RCC 7860 (cell line): ENCODE results near the gene CCND3.
"Not testable (repeated sequence)": the region's sequence is repeated elsewhere in the genome, so short reads cannot be mapped to it uniquely, and the experiment has no call there.

Source experiments
- DNase-seq: peaks from one replicate; pipeline ENCODE4 v3.0.0-alpha.2; 2015; ENCODE audit warnings: low spot score
- FAIRE-seq: peaks from 2 replicates; lab custom pipeline; 2012; peaks lifted over from hg19 to GRCh38; lab: Jason Lieb, UNC

The CCND3 gene

DNA sequence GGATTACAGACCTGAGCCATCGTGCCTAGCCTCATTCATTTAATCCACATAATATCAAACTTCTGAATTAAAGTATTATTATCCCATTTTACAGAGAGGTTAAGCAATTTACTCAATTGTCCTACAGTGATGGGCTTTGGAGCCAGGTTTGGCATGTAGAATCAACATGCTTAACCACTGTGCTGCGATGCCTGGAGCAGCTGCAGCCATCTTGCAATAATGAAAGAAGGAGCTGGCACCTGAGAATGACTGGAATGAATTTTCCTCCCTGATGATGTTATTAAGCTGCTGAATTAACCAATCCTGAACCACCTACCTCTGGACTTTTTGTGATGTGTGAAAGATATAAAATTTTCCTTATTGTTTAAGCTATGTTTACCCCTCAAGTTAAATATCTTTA lies 13.1 kb upstream of the CCND3 start:
- no peak for FAIRE-seq
- no peak for DNase-seq

DNA sequence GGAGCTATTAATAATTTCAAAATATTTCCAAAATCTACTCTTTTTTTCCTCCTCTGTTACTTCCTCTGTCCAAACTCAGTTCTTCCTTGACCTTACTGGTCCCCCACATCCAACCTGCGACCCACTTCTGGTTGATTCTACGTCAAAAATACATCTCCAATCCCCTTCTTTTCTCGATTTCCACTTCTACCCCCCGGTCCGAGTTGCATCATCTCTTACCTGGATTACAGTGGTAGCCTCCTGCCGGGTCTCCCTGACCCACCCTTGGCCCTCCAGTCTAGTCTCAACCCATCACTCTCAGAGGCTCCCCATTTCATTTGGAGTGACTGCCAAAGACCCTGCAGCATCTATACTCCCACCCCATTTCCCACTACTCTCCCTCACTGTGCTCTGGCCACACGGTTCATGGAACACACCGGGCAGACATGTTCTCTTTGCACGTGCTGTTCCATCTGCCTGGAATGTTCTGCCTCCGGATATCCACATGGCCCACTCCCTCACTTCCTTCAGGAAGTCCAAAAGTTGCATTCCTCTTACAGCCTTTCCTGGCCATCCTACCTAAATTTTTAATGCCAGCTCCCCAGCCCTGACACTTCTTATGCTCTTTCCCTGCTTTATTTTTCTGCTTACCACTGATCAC lies 6.1 kb upstream of the CCND3 start:
- FAIRE-seq (no peak), DNase-seq (no peak)

DNA sequence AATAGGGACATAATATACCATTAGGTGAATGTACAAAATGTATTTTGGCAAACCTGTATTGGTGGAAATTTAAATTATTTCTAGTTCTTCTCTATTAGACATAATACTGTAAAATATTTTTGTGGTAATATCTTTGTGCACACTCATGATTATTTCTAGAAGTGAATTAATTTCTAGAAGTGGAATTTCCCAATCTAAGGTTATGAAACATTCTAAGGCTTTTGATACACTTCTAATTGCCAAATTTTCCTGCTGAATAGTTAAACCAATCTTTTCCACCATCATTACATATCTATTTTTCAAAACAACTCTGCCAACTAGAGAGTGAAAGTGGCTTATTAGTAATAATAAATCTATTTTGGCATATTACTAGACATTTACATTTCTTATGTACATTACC lies 1.8 kb upstream of the CCND3 start:
- FAIRE-seq, result no peak
- no peak for DNase-seq

- DNase-seq, FAIRE-seq: not testable (repeated sequence)
Measured at GRCh38 chr6:41942882-41943281, 1.3 kb upstream of the CCND3 start.

- no peak for DNase-seq
- peak; percentile 24 for FAIRE-seq
Measured at GRCh38 chr6:41942067-41942851, 651 bp upstream of the CCND3 start.

GRCh38 chr6:41940759-41941279 lies 789 bp downstream of the CCND3 start:
- no peak for DNase-seq
- no peak for FAIRE-seq

GRCh38 chr6:41939848-41940758 lies 1.5 kb downstream of the CCND3 start:
- DNase-seq, result peak; percentile 11
- no peak for FAIRE-seq

DNA sequence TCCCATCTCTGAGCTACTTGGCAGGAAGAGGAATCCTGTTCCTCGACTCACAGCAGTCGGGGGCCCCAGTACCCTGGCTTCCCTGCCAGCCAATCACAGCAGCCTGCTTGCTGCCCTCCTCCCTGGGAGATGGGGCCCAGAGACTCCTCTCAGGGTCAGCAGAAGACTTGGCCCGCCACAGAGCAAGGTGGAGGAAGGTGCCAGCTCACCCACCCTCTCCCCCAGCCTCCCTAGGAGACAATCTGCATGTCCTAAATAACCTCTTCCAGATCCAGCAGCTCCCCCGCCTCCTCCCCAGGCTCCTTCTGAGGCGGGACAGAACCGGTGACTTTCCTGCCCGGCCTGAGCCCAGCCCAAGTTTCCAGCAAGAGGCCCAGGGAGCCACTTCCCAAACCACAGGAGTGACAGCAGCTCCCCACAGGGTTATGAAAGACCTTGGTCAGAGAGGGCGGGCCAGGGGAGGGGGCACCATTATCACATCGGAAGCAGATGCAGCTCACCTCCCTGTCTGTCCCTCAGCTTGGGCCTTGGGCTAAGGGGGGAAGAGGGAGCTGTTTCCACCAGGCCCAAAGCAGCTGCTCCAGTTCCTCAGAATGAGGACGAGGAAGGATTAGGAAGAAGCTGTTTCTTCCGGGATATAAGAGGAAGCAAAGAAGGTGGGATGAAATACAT lies 2.3 kb downstream of the CCND3 start:
- peak; percentile 28 for DNase-seq
- FAIRE-seq, result no peak

DNA sequence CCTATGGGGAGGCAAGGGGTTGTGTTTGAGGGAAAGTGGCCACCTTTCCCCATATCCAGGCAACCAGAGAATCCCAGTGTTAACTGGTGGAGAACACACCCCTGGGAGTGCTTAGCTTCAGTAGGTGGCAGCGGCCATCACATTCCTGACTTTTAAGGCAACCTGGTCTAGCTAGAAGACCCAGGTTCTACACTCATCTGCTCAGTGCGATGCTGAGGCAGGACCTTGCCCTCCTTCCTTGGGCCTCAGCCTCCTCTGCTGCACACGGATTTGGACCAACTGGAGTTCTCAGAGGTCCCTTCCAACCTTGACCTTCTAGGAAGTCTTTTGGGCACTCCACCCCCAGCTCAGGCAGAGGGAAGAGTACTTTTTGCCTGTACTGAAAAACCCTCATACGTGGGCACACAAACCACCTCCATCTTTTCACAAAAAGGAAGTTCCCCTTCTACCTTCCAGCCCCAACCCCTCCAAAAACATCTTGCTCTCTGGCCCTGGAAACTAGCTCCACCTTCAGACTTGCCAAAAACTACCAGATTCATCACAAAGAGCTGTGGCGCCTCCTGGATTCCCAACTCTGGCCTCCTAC lies 2.9 kb downstream of the CCND3 start:
- DNase-seq (no peak), FAIRE-seq (no peak)

DNA sequence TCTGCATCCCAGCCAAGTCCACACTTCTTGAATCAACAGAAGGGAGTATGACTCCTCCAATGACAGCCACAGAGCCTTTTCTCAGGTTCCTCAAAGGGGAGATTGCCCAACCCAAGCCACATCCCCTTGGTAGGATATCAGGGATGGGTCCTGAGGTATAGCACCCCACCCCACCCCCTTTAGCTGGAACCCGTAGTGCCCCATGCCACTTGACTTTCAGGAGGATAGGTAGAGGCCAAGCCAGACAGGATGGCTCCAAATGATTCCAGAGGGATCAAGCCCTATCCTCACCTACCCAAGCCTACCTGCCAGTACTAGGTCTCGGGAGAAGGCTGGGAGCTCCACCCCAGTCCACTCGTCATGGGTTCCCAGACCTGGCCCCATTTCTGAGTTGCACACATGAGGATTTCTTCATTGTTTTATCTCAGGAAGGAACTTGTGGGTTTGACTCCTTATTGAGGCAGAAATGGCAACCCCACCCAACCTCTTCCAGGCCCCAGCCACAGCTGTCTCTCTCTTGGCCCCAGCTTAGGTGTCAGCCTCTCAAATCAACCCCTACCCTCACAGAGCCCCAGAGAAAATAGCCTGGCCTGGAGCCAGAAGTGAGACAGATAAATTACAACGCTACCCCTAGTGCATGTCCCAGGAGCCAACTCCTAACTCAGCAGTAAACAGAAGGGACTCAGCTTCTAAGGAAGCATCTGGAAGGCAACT lies 3.6 kb downstream of the CCND3 start:
- DNase-seq (no peak), FAIRE-seq (no peak)

- FAIRE-seq, result no peak
- DNase-seq, result no peak
Measured at GRCh38 chr6:41937472-41937860, 4.1 kb downstream of the CCND3 start.

DNA sequence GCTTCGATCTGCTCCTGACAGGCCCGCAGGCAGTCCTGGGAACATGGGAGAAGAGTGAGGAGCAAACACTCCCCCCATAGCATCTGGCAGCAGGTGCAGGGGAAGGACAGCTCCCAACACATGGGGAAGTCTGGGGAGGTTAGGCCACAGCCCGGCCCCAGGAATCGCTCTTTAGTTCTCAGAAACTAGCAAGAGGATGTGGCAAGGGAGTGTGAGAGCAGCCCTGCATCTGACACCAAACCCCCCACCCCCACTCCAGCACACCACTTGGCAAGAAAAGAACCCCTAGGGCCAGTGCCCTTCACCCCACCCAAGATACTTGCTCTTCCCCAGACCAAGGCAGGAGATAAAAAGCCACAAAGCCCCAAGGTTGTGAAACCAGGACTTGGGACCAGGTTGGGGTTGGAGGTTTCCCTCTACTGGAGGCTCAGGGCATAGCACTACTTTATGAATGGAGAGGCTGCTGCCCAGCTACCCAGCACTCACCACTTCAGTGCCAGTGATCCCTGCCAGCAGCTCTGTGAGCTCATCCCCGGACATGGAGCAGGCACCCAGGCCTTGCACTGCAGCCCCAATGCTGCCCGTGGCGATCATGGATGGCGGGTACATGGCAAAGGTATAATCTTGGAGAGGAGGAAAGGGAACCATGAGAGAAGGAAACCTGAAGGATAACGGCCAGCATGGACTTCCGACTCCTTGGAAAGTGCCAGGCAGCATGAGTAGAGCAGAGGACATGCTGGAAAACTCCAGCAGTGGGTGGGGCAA lies 5.4 kb downstream of the CCND3 start:
- DNase-seq, result peak; percentile 79
- FAIRE-seq, result peak; percentile 43

GRCh38 chr6:41935685-41936072 lies 5.9 kb downstream of the CCND3 start:
- FAIRE-seq, result no peak
- no peak for DNase-seq

DNA sequence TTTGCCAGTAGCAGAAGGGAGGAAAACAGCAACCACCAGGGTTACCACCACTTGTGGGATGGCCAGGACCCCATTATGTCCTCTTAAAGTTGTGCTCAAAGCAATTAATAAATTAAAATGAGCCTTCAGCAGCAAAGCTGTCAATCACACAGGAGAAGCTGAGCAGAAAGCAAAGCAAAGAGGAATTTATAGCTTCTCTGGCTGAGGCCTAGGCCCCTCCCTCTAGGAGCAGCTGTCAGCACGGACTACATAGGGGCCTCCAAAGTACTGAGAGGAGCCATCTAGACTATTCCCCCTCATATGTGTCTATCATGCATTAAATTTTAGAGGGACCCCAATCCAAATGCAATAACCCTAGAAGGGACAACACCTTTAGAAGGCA lies 6.4 kb downstream of the CCND3 start:
- DNase-seq (no peak), FAIRE-seq (no peak)

DNA sequence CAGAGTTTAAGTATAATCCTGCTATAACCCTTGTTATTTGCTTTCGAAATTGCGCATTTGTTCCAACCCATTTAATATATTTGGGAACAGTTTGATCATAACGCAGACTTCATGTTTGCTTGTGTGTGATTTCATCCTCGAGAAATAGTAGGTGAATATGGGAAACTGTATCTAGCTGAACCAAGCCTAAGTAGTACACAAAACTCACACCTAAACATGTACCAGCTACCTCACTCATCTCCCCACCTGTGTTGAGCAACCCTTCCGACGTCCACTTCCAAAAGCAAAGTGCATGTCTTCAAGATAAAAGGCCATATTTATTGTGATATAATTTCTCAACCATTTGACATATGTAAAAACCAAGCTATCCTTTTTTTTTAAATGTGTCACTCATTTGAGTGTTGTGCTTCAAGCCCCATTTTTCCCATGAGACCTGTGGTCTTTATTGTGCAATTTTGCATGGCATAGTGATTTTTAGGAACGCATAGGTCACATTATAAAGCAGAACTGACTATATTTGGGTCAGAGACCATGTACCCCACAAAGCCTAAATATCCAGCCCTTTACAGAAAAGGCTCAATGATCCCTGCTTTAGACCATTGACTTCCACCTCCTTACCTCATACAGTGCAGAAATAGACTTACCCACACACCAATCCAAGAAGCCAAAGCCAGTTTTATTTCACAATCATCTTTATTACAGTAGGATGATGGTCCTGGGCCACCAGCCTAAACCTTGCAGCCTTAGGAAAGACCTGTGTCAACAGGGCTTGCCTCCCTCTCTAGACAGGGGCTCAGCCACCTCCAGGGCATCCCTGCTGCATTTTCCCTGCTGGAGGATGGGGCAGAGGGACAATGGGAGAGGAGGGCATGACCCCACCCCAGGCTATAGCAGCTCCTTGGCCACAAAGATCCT lies 7.1 kb downstream of the CCND3 start:
- no peak for FAIRE-seq

DNA sequence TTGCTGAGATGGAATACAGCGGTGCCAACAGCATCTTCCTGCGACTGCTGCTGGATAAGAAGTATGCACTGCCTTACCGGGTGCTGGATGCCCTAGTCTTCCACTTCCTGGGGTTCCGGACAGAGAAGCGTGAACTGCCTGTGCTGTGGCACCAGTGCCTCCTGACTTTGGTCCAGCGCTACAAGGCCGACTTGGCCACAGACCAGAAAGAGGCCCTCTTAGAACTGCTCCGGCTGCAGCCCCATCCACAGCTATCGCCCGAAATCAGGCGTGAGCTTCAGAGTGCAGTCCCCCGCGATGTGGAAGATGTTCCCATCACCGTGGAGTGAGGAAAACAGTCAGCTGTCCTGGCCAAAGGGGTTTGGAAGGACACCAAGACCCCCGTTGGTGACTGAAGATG lies 9.2 kb downstream of the CCND3 start:
- DNase-seq (no peak), FAIRE-seq (no peak)

More for the DNA sequence above, 7.1 kb downstream of the CCND3 start:
- DNase-seq, result no peak

- no peak for FAIRE-seq
- DNase-seq, result no peak
Measured at GRCh38 chr6:41931792-41932191, 9.8 kb downstream of the CCND3 start.

DNA sequence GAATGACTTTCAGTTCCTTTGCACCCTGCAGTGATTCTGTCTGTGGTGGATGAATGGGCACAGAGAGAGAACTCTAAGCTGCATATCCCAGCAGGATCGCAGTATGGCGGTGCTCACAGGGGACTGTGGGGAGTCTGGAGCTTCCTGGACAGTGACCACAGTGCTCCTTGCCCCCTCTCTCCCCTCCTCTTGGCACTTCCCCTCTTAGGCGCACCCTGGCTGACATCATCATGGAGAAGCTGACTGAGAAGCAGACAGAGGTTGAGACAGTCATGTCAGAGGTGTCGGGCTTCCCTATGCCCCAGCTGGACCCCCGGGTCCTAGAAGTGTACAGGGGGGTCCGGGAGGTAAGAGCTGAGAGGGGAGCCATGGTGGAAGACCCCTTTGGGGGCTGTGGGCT lies 11.7 kb downstream of the CCND3 start:
- no peak for FAIRE-seq
- no peak for DNase-seq
